HT-29 (cell line): ENCODE measurements around the gene SPDYA. TPM values are rescaled to one million over a fixed set of nuclear protein-coding genes. Genes with fewer than 3 reads are reported as not detected.
A peak's percentile ranks its signal among the peaks of the same experiment; 100 is the strongest.
"Not testable (repeated sequence)": the region's sequence is repeated elsewhere in the genome, so short reads cannot be mapped to it uniquely, and the experiment has no call there.

Source experiments
- DNase-seq: peaks from one replicate; pipeline ENCODE4 v3.0.0-alpha.2; 2015; ENCODE audit warnings: low spot score
- total RNA-seq: library from RNA; depleted of rRNA; stranded (reverse); fragments of >200 nt; shearing (Covaris generic); gene quantifications from 2 replicates; pipeline ENCODE4 v1.2.3, GENCODE V29; 2014; rRNA removed

Gene SPDYA
- 0.46 and 1.1 TPM in 2 replicates for total RNA-seq

- no peak for DNase-seq
Measured at GRCh38 chr2:28810384-28811285, at the start of gene SPDYA. Gene SPDYA (plus strand): TSS chr2:28810834. CDS start chr2:28816015, 5,181 bp downstream.

GRCh38 chr2:28761420-28761819 lies 49.2 kb upstream of the SPDYA start:
- DNase-seq = no peak

- no peak for DNase-seq
Measured at GRCh38 chr2:28764909-28765711, 45.5 kb upstream of the SPDYA start.

GRCh38 chr2:28766070-28766469 lies 44.6 kb upstream of the SPDYA start:
- no peak for DNase-seq

- no peak for DNase-seq
Measured at GRCh38 chr2:28767337-28767736, 43.3 kb upstream of the SPDYA start.

GRCh38 chr2:28768422-28768821 lies 42.2 kb upstream of the SPDYA start:
- DNase-seq = no peak

GRCh38 chr2:28768952-28769351 lies 41.7 kb upstream of the SPDYA start:
- no peak for DNase-seq

- DNase-seq = no peak
Measured at GRCh38 chr2:28772351-28772750, 38.3 kb upstream of the SPDYA start.

GRCh38 chr2:28776471-28776870 lies 34.2 kb upstream of the SPDYA start:
- DNase-seq = no peak

GRCh38 chr2:28778392-28778791 lies 32.2 kb upstream of the SPDYA start:
- DNase-seq = no peak

GRCh38 chr2:28779001-28779400 lies 31.6 kb upstream of the SPDYA start:
- no peak for DNase-seq

GRCh38 chr2:28780496-28780895 lies 30.1 kb upstream of the SPDYA start:
- no peak for DNase-seq

GRCh38 chr2:28782423-28782822 lies 28.2 kb upstream of the SPDYA start:
- DNase-seq = no peak

- not testable (repeated sequence) for DNase-seq
Measured at GRCh38 chr2:28784570-28784969, 26.1 kb upstream of the SPDYA start.

- no peak for DNase-seq
Measured at GRCh38 chr2:28796620-28797019, 14.0 kb upstream of the SPDYA start.

GRCh38 chr2:28801726-28802125 lies 8.9 kb upstream of the SPDYA start:
- DNase-seq = no peak

GRCh38 chr2:28802975-28803429 lies 7.6 kb upstream of the SPDYA start:
- no peak for DNase-seq

- no peak for DNase-seq
Measured at GRCh38 chr2:28809927-28810326, 707 bp upstream of the SPDYA start.

- DNase-seq = no peak
Measured at GRCh38 chr2:28818053-28818452, 7.4 kb downstream of the SPDYA start.

GRCh38 chr2:28821295-28821958 lies 10.8 kb downstream of the SPDYA start:
- DNase-seq = peak; percentile 70

GRCh38 chr2:28822036-28822435 lies 11.4 kb downstream of the SPDYA start:
- DNase-seq = no peak

- no peak for DNase-seq
Measured at GRCh38 chr2:28824207-28824606, 13.6 kb downstream of the SPDYA start.
